ENCODE results near the gene RBPJL. TPM values are rescaled to one million over a fixed set of nuclear protein-coding genes. Genes with fewer than 3 reads are reported as not detected.
A peak's percentile ranks its signal among the peaks of the same experiment; 100 is the strongest.

RBPJL gene
- total and polyA plus RNA-seq, 2 of the 13 experiments (the other 11 are each of a cell fraction or from before 2014, with no cell fraction given), result not detected

- TF ChIP-seq AFF4 (CRISPR knock-in tag; IDR thresholded peaks at IDR 0.05) (no peak), NFKB2 (CRISPR knock-in tag; IDR thresholded peaks at IDR 0.05; ENCODE audit: borderline replicate concordance) (0 out of 2 replicates have a peak, but pooled peaks have one; percentile 10), ZNF567 (CRISPR knock-in tag; IDR thresholded peaks at IDR 0.05; ENCODE audit: borderline replicate concordance) (no peak), ZNF687 (CRISPR knock-in tag; IDR thresholded peaks at IDR 0.05) (peak; percentile 58), HOXD1 (CRISPR knock-in tag; IDR thresholded peaks at IDR 0.05) (0 out of 2 replicates have a peak, but pooled peaks have one; percentile 13), ZNF746 (CRISPR knock-in tag; IDR thresholded peaks at IDR 0.05) (no peak), ZNF879 (CRISPR knock-in tag; IDR thresholded peaks at IDR 0.05) (0 out of 2 replicates have a peak, but pooled peaks have one; percentile 21), ZNF503 (CRISPR knock-in tag; IDR thresholded peaks at IDR 0.05) (0 out of 2 replicates have a peak, but pooled peaks have one; percentile 10), ZNF292 (CRISPR knock-in tag; IDR thresholded peaks at IDR 0.05; ENCODE audit: borderline replicate concordance, low read depth) (no peak), SRY (CRISPR knock-in tag; IDR thresholded peaks at IDR 0.05) (no peak; the same call in 1 of the 2 replicates), RERE (CRISPR knock-in tag; IDR thresholded peaks at IDR 0.05; ENCODE audit: low read depth) (no peak), FOXK2 (IDR thresholded peaks at IDR 0.05) (no peak)
Measured at GRCh38 chr20:45363611-45364492, 57.2 kb downstream of the RBPJL start (continued).

Data from HepG2 (cell line).